Stimulated activated CD8-positive, alpha-beta memory T cell treated with anti-CD3 and anti-CD28 coated beads, Interleukin-15, amount 100 ng/mL, for 24 hours (primary cell): ENCODE results near the gene H6PD.

Source experiments
- DNase-seq: peaks from one replicate; pipeline ENCODE4 v3.0.0-alpha.2; 2020; ENCODE audit warnings: low read depth

The H6PD gene

GRCh38 chr1:9204156-9204720, 30.3 kb upstream of the H6PD start:
- no peak for DNase-seq

- no peak for DNase-seq
Measured at GRCh38 chr1:9207086-9207485, 27.5 kb upstream of the H6PD start.

- no peak for DNase-seq
Measured at GRCh38 chr1:9207715-9208114, 26.9 kb upstream of the H6PD start.

GRCh38 chr1:9211291-9211811, 23.2 kb upstream of the H6PD start:
- no peak for DNase-seq

GRCh38 chr1:9212735-9213134, 21.8 kb upstream of the H6PD start:
- no peak for DNase-seq

GRCh38 chr1:9213956-9214355, 20.6 kb upstream of the H6PD start:
- DNase-seq = no peak

GRCh38 chr1:9218917-9219316, 15.7 kb upstream of the H6PD start:
- DNase-seq = no peak

GRCh38 chr1:9222846-9223625, 11.5 kb upstream of the H6PD start:
- no peak for DNase-seq

GRCh38 chr1:9224664-9225410, 9.7 kb upstream of the H6PD start:
- DNase-seq = no peak

GRCh38 chr1:9225411-9225785, 9.2 kb upstream of the H6PD start:
- DNase-seq = no peak

- no peak for DNase-seq
Measured at GRCh38 chr1:9228609-9229008, 6.0 kb upstream of the H6PD start.

- no peak for DNase-seq
Measured at GRCh38 chr1:9229549-9229948, 5.0 kb upstream of the H6PD start.

GRCh38 chr1:9230869-9231533, 3.6 kb upstream of the H6PD start:
- DNase-seq = no peak

- DNase-seq = no peak
Measured at GRCh38 chr1:9231648-9232332, 2.8 kb upstream of the H6PD start.

GRCh38 chr1:9233241-9233941, 1.2 kb upstream of the H6PD start:
- DNase-seq = no peak

- no peak for DNase-seq
Measured at GRCh38 chr1:9233942-9234222, 692 bp upstream of the H6PD start.

GRCh38 chr1:9235096-9235459, 504 bp downstream of the H6PD start:
- DNase-seq = no peak

GRCh38 chr1:9235560-9235959, 986 bp downstream of the H6PD start:
- no peak for DNase-seq

GRCh38 chr1:9238134-9238533, 3.6 kb downstream of the H6PD start:
- no peak for DNase-seq

GRCh38 chr1:9238550-9238949, 4.0 kb downstream of the H6PD start:
- no peak for DNase-seq

- no peak for DNase-seq
Measured at GRCh38 chr1:9239622-9240401, 5.2 kb downstream of the H6PD start.
